Stomach (tissue), 9 donors: ENCODE data around the gene SCARB1. TPM values are rescaled to one million over a fixed set of nuclear protein-coding genes. Genes with fewer than 3 reads are reported as not detected.

Experiments
- DNase-seq, 2 donors: peaks; one replicate each; pipeline versions ENCODE4 v3.0.0 to v3.0.0-alpha.2; 2013 to 2019
- H3K27ac ChIP-seq, 5 donors: fragments of 200-600 bp in 4 of 5; sonication (generic) in 4 of 5; one replicate each; pipeline ENCODE4 v1.5.1; 2013 to 2019; ENCODE audit warnings: mild to moderate bottlenecking in 1 of 5, moderate library complexity in 1 of 5
- H3K27me3 ChIP-seq, 3 donors: fragments of 200-600 bp; sonication (generic); one replicate each; pipeline ENCODE4 v1.5.1; 2017 to 2019; ENCODE audit warnings: mixed run types in 1 of 3
- H3K36me3 ChIP-seq, 4 donors: fragments of 200-600 bp; sonication (generic); 1 replicate in 3 of 4; 2 replicates in 1 of 4; pipeline ENCODE4 v1.5.1; 2016 to 2019
- H3K4me1 ChIP-seq, 4 donors: fragments of 200-600 bp; sonication (generic); one replicate each; pipeline ENCODE4 v1.5.1; 2016 to 2019
- H3K4me3 ChIP-seq, 4 donors: fragments of 200-600 bp; sonication (generic) in 3 of 4; one replicate each; pipeline ENCODE4 v1.5.1; 2016 to 2019; ENCODE audit warnings: mild to moderate bottlenecking in 1 of 4
- H3K9me3 ChIP-seq, 4 donors: fragments of 200-600 bp; sonication (generic); one replicate each; pipeline ENCODE4 v1.5.1; 2016 to 2019
- EP300 ChIP-seq: sonication (generic); formaldehyde crosslinking; IDR thresholded peaks from one replicate; pipeline ENCODE4 v1.6.1; 2017; ENCODE audit warnings: antibody characterized with exemption
- POLR2A ChIP-seq, 4 donors: fragments of 450-650 bp; IDR thresholded peaks; one replicate each; pipeline ENCODE4 v1.6.1; 2016; ENCODE audit warnings: antibody characterized with exemption in 4 of 4, control low read depth in 2 of 4, mild to moderate bottlenecking in 1 of 4, moderate library complexity in 1 of 4
- POLR2AphosphoS5 ChIP-seq, 3 donors: sonication (generic); formaldehyde crosslinking; IDR thresholded peaks; one replicate each; pipeline ENCODE4 v1.6.1; 2016; ENCODE audit warnings: antibody characterized with exemption in 3 of 3
- WGBS, 5 donors: extraction: QIAGEN DNeasy Blood & Tissue Kit in 3 of 5; methylation state at CpG; one replicate each; pipeline versions ENCODE4 v1.1.5 to v1.1.7; 2013 to 2018; 5-methylcytosine and 5-hydroxymethylcytosine counted together
- intact Hi-C: fragments of 100-400 bp; cut with DNase I; formaldehyde crosslinking; loops from one replicate; pipeline ENCODE4 v1.15.1; 2023; ENCODE audit warnings: low total_unique reads
- polyA plus RNA-seq, 3 donors: library from polyadenylated mRNA; stranded (reverse); fragments of 200-250 nt; gene quantifications; one replicate each; pipeline ENCODE4 v1.2.3, GENCODE V29; 2013
- total RNA-seq, 5 donors: library from RNA; depleted of rRNA; stranded (reverse); fragments of >200 nt; gene quantifications; one replicate each; pipeline versions ENCODE4 v1.1.0 to v1.2.3, GENCODE V29; 2014 to 2016
- TF ChIP-seq, protein P1 (sequence below), 7 experiments: fragments of 450-650 bp in 4 of 7; fragments of 200-600 bp in 3 of 7; sonication (generic) in 3 of 7; IDR thresholded peaks; one replicate each; pipeline ENCODE4 v1.5.1; 2016 to 2019; ENCODE audit warnings: antibody characterized with exemption in 7 of 7, control low read depth in 2 of 7, mild to moderate bottlenecking in 1 of 7
- donor health status: healthy with polysubstance abuse.
- donor health status: Bipolar disorder and iron deficiency.
- donor health status: healthy.

The SCARB1 gene
- total and polyA plus RNA-seq, 8 donors, result 2.9 to 63.7 (median 8.8) TPM

DNA sequence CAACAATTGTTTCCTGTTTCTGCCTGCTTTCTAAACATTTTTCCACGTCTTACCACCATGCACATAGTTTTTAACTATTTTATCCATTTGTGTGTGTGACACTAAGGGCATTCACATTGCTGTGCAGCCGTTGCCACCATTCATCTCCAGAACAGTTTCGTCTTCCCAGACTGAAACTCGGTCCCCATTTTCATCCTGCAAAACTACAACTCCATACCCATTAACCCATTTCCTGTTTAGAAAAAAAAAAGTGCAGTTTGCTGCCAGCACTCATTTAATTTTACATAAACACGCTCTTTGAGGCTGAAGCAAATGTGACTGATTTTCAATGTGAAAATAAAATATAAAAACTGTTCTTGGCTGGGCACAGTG lies 35.2 kb upstream of the SCARB1 start:
- WGBS, 5 donors, result 36 to 57% (median 55%) methylated on average over 5 of the region's 5 CpGs
- peaks cover 14 to 16% (median 15%) of the 10 kb centered on the region in 4 donors for H3K4me1 ChIP-seq
- no peak for DNase-seq
- intact Hi-C loops, result no loop called here
- H3K27me3 ChIP-seq, result no peaks in the 10 kb centered on the region
- H3K36me3 ChIP-seq, result no peaks in the 10 kb centered on the region
- TF ChIP-seq POLR2A (IDR thresholded peaks at IDR 0.05) (no peak), POLR2AphosphoS5 (IDR thresholded peaks at IDR 0.05) (no peak), EP300 (no peak)
- TF ChIP-seq, protein P1, sequence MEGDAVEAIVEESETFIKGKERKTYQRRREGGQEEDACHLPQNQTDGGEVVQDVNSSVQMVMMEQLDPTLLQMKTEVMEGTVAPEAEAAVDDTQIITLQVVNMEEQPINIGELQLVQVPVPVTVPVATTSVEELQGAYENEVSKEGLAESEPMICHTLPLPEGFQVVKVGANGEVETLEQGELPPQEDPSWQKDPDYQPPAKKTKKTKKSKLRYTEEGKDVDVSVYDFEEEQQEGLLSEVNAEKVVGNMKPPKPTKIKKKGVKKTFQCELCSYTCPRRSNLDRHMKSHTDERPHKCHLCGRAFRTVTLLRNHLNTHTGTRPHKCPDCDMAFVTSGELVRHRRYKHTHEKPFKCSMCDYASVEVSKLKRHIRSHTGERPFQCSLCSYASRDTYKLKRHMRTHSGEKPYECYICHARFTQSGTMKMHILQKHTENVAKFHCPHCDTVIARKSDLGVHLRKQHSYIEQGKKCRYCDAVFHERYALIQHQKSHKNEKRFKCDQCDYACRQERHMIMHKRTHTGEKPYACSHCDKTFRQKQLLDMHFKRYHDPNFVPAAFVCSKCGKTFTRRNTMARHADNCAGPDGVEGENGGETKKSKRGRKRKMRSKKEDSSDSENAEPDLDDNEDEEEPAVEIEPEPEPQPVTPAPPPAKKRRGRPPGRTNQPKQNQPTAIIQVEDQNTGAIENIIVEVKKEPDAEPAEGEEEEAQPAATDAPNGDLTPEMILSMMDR (IDR thresholded peaks at IDR 0.05), result no peak
- no peak overlapping the region for H3K4me3 ChIP-seq
- no peaks in the 10 kb centered on the region for H3K9me3 ChIP-seq
- H3K27ac ChIP-seq, result no peak overlapping the region

DNA sequence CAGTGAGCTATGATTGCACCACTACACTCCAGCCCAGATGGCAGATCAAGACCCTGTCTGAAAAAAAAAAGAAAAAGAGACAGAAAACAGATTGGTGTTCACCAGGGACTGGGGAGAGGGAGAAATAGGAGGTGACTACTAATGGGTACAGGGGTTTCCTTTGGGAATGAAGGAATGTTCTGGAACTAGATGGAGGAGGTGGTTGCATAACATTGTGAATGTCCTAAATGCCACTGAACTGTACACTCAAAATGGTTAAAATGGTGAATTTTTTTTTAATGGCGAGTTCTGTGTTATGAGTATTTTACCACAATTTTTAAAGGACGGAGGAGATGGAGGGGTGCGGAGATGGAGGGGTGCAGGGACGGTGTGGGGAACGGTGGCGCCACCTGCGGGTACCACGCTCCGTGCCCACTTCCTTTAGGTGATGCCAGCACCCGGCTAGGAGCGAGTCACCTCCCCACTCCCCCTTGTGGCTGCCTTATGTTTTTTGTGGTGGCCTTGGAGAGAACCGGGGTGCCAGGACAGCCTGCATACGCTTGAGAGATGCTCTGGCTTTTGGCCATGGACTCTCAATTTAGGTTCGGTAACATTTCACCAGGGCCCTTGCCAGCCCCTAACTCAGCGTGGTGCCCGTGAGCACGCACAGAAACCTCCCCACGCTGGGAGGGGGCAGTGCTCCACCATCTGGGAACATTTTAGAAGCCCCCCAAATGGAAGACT lies 34.7 kb upstream of the SCARB1 start:
- Histone ChIP-seq H3K4me3 (no peak overlapping the region), H3K36me3 (no peaks in the 10 kb centered on the region), H3K9me3 (no peaks in the 10 kb centered on the region), H3K27ac (no peak overlapping the region), H3K4me1 (peaks cover 14 to 15% (median 14%) of the 10 kb centered on the region in 4 donors), H3K27me3 (no peaks in the 10 kb centered on the region)
- 19 to 41% (median 27%) methylated on average over 15 to 18 of the region's 18 CpGs for WGBS, 5 donors
- TF ChIP-seq POLR2AphosphoS5 (IDR thresholded peaks at IDR 0.05) (no peak), POLR2A (IDR thresholded peaks at IDR 0.05) (no peak), EP300 (no peak)
- TF ChIP-seq, protein P1 (IDR thresholded peaks at IDR 0.05), result peak in 4 of 7 experiments; percentile 28 to 64 (median 43)
- intact Hi-C loops, result no loop called here
- peak; percentile 72 to 75 for DNase-seq

DNA sequence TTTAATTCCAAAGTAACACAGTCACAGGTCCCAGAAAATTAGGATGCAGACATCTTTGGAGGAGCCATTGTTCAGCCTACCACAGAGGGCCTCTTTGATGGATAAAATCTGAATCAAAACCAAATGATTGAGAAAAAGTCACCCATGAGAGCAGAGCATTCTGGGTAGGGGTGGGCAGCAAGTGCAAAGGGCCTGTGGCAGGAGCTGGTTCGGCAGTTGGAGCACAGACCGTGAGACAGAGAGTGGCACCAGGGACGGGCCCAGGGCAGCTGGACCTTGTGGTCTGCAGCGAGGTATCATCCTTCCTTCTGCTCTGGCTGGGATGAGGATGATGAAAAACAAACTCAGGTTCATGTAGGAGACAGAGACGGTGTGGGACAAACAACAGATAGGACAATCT lies 32.8 kb upstream of the SCARB1 start:
- no peaks in the 10 kb centered on the region for H3K9me3 ChIP-seq
- DNase-seq, result no peak
- no peak overlapping the region for H3K27ac ChIP-seq
- peaks cover 14 to 15% (median 14%) of the 10 kb centered on the region in 4 donors for H3K4me1 ChIP-seq
- intact Hi-C loops, result no loop called here
- H3K27me3 ChIP-seq, result no peaks in the 10 kb centered on the region
- no peak overlapping the region for H3K4me3 ChIP-seq
- WGBS, 5 donors, result 87 to 95% (median 95%) methylated on average over 5 of the region's 5 CpGs
- H3K36me3 ChIP-seq, result no peaks in the 10 kb centered on the region
- TF ChIP-seq EP300, result no peak
- no peak for TF ChIP-seq POLR2AphosphoS5 (IDR thresholded peaks at IDR 0.05)
- TF ChIP-seq, protein P1 (IDR thresholded peaks at IDR 0.05), result no peak
- TF ChIP-seq POLR2A (IDR thresholded peaks at IDR 0.05), result no peak

DNA sequence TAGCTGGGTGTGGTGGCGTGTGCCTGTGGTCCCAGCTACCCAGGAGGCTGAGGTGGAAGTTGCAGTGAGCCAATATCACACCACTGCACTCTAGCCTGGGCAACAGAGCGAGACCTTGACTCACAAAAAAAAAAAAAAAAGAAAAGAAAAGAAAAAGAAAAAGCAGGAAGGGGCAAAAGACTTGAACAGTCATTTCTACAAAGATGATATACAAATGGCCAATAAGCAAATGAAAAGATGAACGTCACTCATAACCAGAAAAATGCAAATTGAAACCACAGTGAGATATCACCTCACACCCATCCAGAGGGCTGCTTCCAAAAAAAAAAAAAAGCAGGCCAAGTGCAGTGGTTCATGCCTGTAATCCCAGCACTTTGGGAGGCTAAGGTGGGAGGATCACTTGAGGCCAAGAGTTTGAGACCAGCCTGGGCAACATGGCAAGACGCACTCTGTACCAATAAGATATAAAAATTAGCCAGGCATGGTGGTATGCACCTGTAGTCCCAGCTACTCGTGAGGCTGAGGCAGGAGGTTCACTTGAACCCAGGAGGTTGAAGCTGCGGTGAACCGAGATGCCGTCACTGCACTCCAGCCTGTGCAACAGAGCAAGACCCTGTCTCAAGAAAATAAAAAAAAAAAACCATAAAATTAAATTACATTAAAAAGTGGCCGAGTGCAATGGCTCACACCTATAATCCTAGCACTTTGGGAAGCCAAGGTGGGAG lies 30.3 kb upstream of the SCARB1 start:
- 91 to 96% (median 94%) methylated on average over 9 of the region's 9 CpGs for WGBS, 5 donors
- Histone ChIP-seq H3K4me3 (no peak overlapping the region), H3K4me1 (peaks cover 7 to 10% (median 8%) of the 10 kb centered on the region in 4 donors), H3K36me3 (no peaks in the 10 kb centered on the region), H3K9me3 (no peaks in the 10 kb centered on the region), H3K27ac (no peak overlapping the region), H3K27me3 (no peaks in the 10 kb centered on the region)
- no peak for TF ChIP-seq POLR2AphosphoS5 (IDR thresholded peaks at IDR 0.05)
- TF ChIP-seq EP300, result no peak
- TF ChIP-seq, protein P1 (IDR thresholded peaks at IDR 0.05), result no peak
- TF ChIP-seq POLR2A (IDR thresholded peaks at IDR 0.05), result no peak
- DNase-seq, result no peak
- intact Hi-C loops, result no loop called here
